ENCODE data around the gene TCN2. TPM values are rescaled to one million over a fixed set of nuclear protein-coding genes. Genes with fewer than 3 reads are reported as not detected.

Gene TCN2
- total and polyA plus RNA-seq, 4 donors: 6.7 to 14.1 (median 13.0) TPM

GRCh38 chr22:30640839-30641430 lies 34.0 kb downstream of the TCN2 start:
- TF ChIP-seq EGR1 (IDR thresholded peaks at IDR 0.05; ENCODE audit: low read depth in 2 of 2) (no peak), ZBTB33 (IDR thresholded peaks at IDR 0.05) (no peak), JUND (IDR thresholded peaks at IDR 0.05) (no peak), SP1 (IDR thresholded peaks at IDR 0.05) (no peak)
- no peak overlapping the region for H3K27ac ChIP-seq (ENCODE audit: low read depth in 1 of 2, low read length in 2 of 2)
- no peaks in the 10 kb centered on the region for H3K9me3 ChIP-seq (ENCODE audit: control insufficient read depth in 4 of 4, low read length in 3 of 4)
- no peaks in the 10 kb centered on the region for H3K36me3 ChIP-seq (ENCODE audit: control insufficient read depth in 4 of 4, insufficient read depth in 3 of 4, low read depth in 1 of 4, low read length in 3 of 4)
- H3K4me3 ChIP-seq (ENCODE audit: low read depth in 1 of 3, low read length in 3 of 3): no peak overlapping the region
- peaks cover 0 to 11% (median 5%) of the 10 kb centered on the region in 4 donors for H3K4me1 ChIP-seq (ENCODE audit: control insufficient read depth in 4 of 4, insufficient read depth in 4 of 4, low read length in 3 of 4)
- no peak for DNase-seq (ENCODE audit: low spot score)
- WGBS: 93% methylated on average over 4 of the region's 4 CpGs
- no peaks in the 10 kb centered on the region for H3K27me3 ChIP-seq (ENCODE audit: control insufficient read depth in 4 of 4, insufficient read depth in 4 of 4, low read length in 3 of 4)
- H3K9ac ChIP-seq (ENCODE audit: low read depth in 1 of 2, low read length in 2 of 2): no peak overlapping the region

DNA sequence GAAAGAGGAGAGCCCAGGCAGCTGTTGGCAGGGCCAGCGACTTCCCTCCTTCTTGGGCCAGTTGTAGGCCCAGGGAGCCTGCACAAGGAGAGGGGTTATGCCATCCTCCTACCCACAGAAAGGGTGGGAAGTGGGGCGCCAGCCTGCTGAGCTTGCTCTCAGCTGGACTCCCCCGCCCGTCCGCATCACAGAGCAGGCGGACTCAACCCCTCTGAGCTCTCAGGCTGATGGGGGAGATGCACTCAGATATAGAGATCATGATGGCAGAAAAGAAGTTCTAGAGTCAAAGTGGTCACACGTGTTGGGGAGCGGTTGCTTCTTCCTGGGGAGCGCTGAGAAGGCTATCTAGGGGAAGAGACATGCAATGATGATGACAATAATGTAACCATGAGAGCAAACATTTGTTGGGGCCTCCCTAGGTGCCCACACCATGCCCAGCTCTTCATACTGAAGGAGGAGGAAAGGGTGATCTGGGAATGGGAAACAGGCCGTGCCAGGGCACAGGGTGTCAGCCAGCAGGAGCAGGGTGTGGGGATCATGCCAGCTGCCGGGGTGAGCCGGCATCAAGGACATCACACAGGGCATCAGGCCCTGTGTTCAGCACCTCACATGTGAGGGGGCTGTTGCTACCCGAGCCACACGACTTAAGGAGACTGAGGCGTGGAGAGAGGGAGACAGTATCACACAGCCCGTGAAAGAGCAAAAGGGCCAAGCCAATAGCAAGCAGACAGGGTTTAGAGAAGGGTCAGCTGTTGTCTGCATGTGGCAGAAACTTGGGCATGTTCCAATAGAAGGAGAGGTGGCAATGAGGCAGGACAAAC lies 36.3 kb downstream of the TCN2 start:
- no peak for TF ChIP-seq MAX (IDR thresholded peaks at IDR 0.05)
- no peak for TF ChIP-seq FOXA1 (IDR thresholded peaks at IDR 0.05)
- TF ChIP-seq TAF1 (conservative IDR thresholded peaks at IDR 0.05): no peak
- no peak for TF ChIP-seq YY1 (IDR thresholded peaks at IDR 0.05)
- no peak for TF ChIP-seq CTCF (IDR thresholded peaks at IDR 0.05; ENCODE audit: low read depth, low read length, missing input control)
- no peak for TF ChIP-seq SP1 (IDR thresholded peaks at IDR 0.05)
- Histone ChIP-seq H3K4me1 (ENCODE audit: control insufficient read depth in 4 of 4, insufficient read depth in 4 of 4, low read length in 3 of 4) (no peaks in the 10 kb centered on the region), H3K4me3 (ENCODE audit: low read depth in 1 of 3, low read length in 3 of 3) (no peak overlapping the region), H3K9me3 (ENCODE audit: control insufficient read depth in 4 of 4, low read length in 3 of 4) (no peaks in the 10 kb centered on the region), H3K36me3 (ENCODE audit: control insufficient read depth in 4 of 4, insufficient read depth in 3 of 4, low read depth in 1 of 4, low read length in 3 of 4) (no peaks in the 10 kb centered on the region), H3K9ac (ENCODE audit: low read depth in 1 of 2, low read length in 2 of 2) (no peak overlapping the region), H3K27ac (ENCODE audit: low read depth in 1 of 2, low read length in 2 of 2) (no peak overlapping the region), H3K27me3 (ENCODE audit: control insufficient read depth in 4 of 4, insufficient read depth in 4 of 4, low read length in 3 of 4) (no peaks in the 10 kb centered on the region)
- DNase-seq (ENCODE audit: low spot score): no peak
- 93% methylated on average over 16 of the region's 16 CpGs for WGBS

GRCh38 chr22:30646518-30647160 lies 39.7 kb downstream of the TCN2 start:
- 95% methylated on average over 25 of the region's 25 CpGs for WGBS
- no peak overlapping the region for H3K4me3 ChIP-seq (ENCODE audit: low read depth in 1 of 3, low read length in 3 of 3)
- no peaks in the 10 kb centered on the region for H3K9me3 ChIP-seq (ENCODE audit: control insufficient read depth in 4 of 4, low read length in 3 of 4)
- H3K9ac ChIP-seq (ENCODE audit: low read depth in 1 of 2, low read length in 2 of 2): no peak overlapping the region
- H3K36me3 ChIP-seq (ENCODE audit: control insufficient read depth in 4 of 4, insufficient read depth in 3 of 4, low read depth in 1 of 4, low read length in 3 of 4): no peaks in the 10 kb centered on the region
- H3K27me3 ChIP-seq (ENCODE audit: control insufficient read depth in 4 of 4, insufficient read depth in 4 of 4, low read length in 3 of 4): no peaks in the 10 kb centered on the region
- DNase-seq (ENCODE audit: low spot score): no peak
- no peaks in the 10 kb centered on the region for H3K4me1 ChIP-seq (ENCODE audit: control insufficient read depth in 4 of 4, insufficient read depth in 4 of 4, low read length in 3 of 4)
- no peak for TF ChIP-seq FOXA2 (IDR thresholded peaks at IDR 0.05)
- no peak for TF ChIP-seq NR2F2 (IDR thresholded peaks at IDR 0.05)
- no peak for TF ChIP-seq FOXA1 (IDR thresholded peaks at IDR 0.05)
- TF ChIP-seq RAD21 (IDR thresholded peaks at IDR 0.05): no peak
- no peak for TF ChIP-seq JUND (IDR thresholded peaks at IDR 0.05)
- TF ChIP-seq ZBTB33 (IDR thresholded peaks at IDR 0.05): no peak
- no peak for TF ChIP-seq SP1 (IDR thresholded peaks at IDR 0.05)
- TF ChIP-seq MAX (IDR thresholded peaks at IDR 0.05): no peak
- TF ChIP-seq, protein P1, sequence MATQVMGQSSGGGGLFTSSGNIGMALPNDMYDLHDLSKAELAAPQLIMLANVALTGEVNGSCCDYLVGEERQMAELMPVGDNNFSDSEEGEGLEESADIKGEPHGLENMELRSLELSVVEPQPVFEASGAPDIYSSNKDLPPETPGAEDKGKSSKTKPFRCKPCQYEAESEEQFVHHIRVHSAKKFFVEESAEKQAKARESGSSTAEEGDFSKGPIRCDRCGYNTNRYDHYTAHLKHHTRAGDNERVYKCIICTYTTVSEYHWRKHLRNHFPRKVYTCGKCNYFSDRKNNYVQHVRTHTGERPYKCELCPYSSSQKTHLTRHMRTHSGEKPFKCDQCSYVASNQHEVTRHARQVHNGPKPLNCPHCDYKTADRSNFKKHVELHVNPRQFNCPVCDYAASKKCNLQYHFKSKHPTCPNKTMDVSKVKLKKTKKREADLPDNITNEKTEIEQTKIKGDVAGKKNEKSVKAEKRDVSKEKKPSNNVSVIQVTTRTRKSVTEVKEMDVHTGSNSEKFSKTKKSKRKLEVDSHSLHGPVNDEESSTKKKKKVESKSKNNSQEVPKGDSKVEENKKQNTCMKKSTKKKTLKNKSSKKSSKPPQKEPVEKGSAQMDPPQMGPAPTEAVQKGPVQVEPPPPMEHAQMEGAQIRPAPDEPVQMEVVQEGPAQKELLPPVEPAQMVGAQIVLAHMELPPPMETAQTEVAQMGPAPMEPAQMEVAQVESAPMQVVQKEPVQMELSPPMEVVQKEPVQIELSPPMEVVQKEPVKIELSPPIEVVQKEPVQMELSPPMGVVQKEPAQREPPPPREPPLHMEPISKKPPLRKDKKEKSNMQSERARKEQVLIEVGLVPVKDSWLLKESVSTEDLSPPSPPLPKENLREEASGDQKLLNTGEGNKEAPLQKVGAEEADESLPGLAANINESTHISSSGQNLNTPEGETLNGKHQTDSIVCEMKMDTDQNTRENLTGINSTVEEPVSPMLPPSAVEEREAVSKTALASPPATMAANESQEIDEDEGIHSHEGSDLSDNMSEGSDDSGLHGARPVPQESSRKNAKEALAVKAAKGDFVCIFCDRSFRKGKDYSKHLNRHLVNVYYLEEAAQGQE (IDR thresholded peaks at IDR 0.05): no peak
- no peak overlapping the region for H3K27ac ChIP-seq (ENCODE audit: low read depth in 1 of 2, low read length in 2 of 2)

Measured in liver (tissue), 9 donors.